NCI-H526 (cell line): ENCODE measurements around the gene COASY.

Source experiments
- DNase-seq, 2 experiments: peaks; one replicate each; lab custom pipeline; 2025; lab: John Stamatoyannopoulos, UW

The COASY gene

GRCh38 chr17:42613699-42614295 is 51.8 kb downstream of the COASY start:
- no peak for DNase-seq
